ENCODE results near the gene FADS3.
A peak's percentile ranks its signal among the peaks of the same experiment; 100 is the strongest.

The FADS3 gene

DNA sequence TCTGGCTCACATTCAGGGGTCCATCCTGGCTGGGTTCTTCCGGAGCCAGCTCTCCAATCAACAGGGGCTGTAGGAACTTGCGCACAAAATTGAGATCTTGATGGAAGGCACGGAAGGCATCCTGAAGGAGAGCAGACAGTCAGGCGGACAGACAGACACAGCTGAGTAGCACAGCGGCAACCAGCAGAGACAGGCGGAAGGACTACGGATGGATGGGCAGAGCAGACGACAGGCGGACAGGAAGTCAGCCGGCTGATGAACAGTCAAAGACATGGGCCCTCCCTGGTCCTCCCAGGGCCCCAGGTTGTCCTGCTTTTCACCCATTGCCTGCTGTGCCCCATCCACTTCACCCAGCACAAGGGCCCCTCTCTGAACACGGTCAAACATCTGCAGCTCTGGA is 11.3 kb downstream of the FADS3 start:
- no peak for DNase-seq (ENCODE audit: low read depth, low spot score)

DNA sequence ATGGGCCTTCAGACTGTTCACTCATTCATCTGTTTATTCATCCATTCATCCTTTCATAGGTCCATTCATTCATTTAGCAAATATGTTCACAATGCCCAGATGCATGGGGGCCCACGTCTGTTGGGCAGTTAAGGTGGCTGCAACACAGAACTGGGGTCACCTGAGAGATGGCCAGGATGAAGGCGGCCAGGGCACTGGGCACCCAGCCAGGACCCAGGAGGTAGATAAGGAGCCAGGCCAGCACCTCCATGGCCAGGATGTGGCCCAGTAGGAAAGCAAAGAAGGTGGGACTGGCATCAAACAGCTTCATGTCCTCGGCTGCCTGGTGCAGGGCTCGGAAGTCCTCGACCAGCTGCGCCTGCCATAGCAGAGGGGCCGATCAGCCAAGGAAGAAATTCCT is 12.2 kb downstream of the FADS3 start:
- DNase-seq (ENCODE audit: low read depth, low spot score): no peak

GRCh38 chr11:61875698-61876097 is 15.6 kb downstream of the FADS3 start:
- DNase-seq (ENCODE audit: low read depth, low spot score): no peak

- no peak for DNase-seq (ENCODE audit: low read depth, low spot score)
Observed at GRCh38 chr11:61874853-61875252, 16.5 kb downstream of the FADS3 start.

GRCh38 chr11:61874377-61874809 is 17.0 kb downstream of the FADS3 start:
- DNase-seq (ENCODE audit: low read depth, low spot score): no peak

DNA sequence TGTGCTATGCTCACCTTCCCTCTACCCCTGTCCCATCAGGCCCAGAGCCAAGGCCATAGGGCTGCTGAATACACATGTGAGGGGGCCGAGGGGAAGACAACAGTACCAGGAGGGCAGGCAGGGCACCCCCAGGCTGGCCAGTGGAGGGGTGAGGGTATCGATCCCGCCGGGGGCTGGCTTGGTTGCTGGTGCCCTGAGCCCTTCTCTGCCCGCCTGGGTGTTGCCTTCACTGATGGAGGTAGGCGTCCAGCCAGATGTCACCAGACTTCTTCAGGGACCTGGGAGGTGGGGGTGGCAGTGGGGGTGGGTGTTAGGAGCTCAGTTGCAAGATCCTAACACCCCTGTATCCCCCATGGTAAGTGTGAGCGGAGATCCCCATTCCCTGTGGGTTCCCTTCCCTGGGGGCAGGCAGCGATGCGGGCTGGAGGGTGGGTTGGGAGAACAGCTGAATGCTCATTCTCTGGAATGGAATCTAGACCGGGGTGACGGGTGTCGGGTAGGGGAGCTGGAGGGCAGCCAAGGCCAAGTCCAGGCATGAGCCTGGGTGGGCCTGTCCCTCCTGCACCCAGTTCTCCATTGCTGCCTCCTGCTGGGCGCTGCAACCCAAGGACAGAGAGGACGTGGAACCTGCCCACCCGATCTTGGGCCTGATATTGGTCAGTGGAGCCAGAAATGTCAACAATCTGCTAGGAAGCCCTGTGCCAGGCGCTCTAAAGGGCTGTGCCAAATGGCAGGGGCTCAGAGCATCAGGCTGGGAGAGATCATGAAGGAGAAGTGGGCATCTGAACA is 17.6 kb downstream of the FADS3 start:
- DNase-seq (ENCODE audit: low read depth, low spot score): no peak

- no peak for DNase-seq (ENCODE audit: low read depth, low spot score)
Observed at GRCh38 chr11:61872935-61873565, 18.3 kb downstream of the FADS3 start.

DNA sequence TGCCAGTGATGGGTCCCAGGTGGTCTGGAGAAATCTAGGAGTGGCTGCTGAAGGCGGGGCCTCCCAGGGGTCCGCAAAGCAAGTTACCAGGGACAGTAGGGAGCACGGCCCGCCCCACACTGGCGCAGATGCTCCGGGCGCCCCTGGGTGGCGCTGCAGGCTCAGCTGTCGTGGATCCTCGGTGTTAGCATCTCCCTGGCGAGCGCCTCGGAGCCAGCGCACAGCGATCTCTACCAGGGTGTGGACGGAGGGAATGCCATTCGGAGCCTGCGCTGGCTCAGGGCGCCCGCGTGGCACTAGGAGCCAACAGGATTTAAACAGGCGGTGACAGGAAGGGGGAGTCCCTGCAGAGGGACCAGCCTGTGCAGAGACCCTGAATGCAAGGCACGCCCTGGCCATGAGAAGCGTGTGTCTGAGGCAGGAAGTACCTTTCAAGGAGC is 20.2 kb downstream of the FADS3 start:
- DNase-seq (ENCODE audit: low read depth, low spot score): peak; percentile 27

- DNase-seq (ENCODE audit: low read depth, low spot score): no peak
Observed at GRCh38 chr11:61870541-61871031, 20.8 kb downstream of the FADS3 start.

GRCh38 chr11:61869708-61870451 is 21.5 kb downstream of the FADS3 start:
- DNase-seq (ENCODE audit: low read depth, low spot score): no peak

DNA sequence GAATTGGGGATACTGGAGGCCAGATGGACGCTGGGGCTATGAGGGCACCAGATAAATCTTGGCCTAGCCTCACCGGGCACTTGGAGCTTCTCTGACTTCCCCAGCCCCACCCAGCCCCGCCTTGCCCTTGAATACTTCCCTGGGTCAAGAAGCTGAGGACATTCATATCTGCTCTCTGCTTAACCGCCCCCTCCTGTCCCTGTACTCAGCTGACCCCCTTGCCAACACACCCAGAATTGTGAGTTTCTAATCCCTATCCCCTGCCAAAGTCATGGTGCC is 22.0 kb downstream of the FADS3 start:
- DNase-seq (ENCODE audit: low read depth, low spot score): no peak

DNA sequence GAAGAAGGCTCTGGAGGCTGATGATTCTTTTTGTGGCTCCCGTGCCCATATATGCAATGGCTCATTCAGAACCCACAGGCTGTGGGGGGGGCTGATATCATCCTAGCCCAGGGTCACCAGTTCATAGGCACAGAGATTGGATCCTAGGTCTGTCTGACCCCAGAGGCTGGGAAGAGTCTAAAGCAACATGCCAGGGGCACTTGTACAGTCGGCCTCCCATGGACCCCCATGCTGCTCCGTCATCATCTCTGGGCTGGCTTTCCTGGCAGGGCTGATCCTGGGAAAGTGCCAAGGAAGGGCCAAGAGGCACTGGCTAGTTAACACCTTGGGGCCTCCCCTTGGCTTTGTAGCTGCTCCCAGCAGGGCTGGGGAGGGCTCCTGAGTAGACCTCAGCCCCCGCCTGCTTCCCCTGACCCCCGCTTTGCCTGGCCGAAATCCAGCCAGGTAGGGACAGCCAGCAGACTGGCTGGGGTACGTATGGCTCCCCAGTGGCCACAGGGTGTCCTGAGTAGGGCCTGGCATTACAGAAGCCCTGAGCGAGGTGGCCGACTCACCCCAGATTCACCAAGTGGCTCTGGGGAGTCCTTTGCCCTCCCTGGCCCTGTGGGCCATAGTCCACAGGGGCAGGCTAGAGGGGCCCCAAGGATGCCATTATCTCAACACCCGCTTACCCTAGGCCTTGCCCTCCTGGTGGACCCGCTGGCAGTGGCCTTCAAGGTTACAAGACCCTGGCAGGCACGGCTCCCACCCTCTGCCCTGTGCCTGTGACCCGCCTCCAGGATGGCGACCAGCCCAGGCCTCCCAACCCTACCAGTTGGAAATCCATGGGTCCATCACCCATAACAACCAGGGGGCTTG is 22.5 kb downstream of the FADS3 start:
- no peak for DNase-seq (ENCODE audit: low read depth, low spot score)

DNA sequence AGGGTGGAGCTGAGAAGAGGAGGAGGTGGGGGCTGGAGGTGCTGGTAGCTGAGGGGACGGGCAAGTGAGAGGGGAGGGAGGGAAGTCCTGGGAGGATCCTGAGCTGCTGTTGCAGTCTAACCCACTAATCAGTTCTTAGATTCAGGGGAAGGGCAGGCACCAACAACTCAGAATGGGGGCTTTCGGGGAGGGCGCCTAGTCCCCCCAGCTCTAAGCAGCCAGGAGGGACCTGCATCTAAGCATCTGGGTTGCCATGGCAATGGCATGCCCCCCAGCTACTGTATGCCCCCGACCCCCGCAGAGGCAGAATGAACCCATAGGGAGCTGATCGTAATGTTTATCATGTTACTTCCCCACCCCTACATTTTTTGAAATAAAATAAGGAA is 24.4 kb downstream of the FADS3 start:
- DNase-seq (ENCODE audit: low read depth, low spot score): no peak

GRCh38 chr11:61866231-61866957 is 25.0 kb downstream of the FADS3 start:
- no peak for DNase-seq (ENCODE audit: low read depth, low spot score)

DNA sequence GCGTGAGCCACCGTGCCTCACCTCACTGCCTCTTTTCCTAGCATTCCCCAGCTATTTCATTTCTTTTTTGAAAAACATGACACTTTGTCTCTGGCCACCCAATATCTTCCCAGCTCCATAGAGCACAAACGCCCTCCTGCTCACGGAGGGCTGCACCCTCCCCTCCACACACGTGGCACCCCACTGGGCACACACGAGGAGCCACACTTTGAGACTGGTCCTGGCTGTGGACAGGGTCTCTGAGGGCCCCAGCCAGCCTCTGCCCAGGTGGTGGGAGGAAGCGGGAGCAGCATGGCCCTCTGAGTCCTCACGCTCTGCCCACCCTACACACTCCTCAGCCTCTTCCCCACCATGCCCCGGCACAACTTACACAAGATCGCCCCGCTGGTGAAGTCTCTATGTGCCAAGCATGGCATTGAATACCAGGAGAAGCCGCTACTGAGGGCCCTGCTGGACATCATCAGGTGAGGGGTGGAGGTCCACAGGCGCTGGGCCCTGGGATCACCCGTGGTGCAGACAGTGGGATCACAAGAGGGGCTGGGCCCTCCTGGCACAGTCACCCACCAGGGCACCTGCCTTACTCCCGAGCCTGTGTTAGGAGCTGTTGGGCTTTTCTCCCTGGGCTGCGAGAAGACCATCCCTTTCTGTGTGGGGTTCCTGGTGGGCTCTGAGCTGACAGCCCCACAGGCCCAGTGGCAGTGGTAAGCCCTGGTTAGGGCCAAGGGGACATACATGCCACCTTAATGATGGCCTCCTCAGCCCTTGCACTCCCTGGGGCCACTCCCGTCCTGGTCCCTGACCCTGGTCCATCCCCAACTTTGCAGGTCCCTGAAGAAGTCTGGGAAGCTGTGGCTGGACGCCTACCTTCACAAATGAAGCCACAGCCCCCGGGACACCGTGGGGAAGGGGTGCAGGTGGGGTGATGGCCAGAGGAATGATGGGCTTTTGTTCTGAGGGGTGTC is 26.2 kb downstream of the FADS3 start:
- DNase-seq (ENCODE audit: low read depth, low spot score): no peak

DNA sequence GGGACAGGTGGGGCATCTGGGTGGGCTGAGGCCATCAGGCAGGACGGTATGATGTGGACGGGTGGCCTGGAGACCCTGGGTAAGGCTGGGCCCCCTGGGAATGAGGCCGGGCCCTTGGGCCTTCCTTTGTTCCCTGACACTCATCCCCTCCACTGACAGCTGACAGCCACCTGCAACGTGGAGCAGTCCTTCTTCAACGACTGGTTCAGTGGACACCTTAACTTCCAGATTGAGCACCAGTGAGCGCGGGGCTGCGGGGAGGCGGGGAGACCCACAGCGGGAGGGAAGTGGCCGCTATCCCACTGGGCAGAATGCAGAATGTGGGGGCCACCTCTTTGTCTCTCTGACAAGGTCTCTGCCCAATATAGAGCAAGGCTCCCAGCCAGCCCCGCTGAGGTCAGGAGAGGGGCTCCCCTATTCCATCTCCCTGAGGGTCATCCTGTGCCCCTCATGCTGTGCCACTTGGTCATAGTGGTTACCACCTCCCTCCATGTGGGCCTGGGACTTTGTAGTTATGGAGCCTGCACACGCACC is 27.7 kb downstream of the FADS3 start:
- DNase-seq (ENCODE audit: low read depth, low spot score): no peak

GRCh38 chr11:61862714-61863547 is 28.4 kb downstream of the FADS3 start:
- no peak for DNase-seq (ENCODE audit: low read depth, low spot score)

GRCh38 chr11:61861634-61862033 is 29.7 kb downstream of the FADS3 start:
- DNase-seq (ENCODE audit: low read depth, low spot score): no peak

Data from activated naive CD8-positive, alpha-beta T cell treated with anti-CD3 and anti-CD28 coated beads, Interleukin-2, amount 50 U/mL, for 16 hours (primary cell).